Breast epithelium (tissue), 4 donors: ENCODE data around the gene CNBP. TPM values are rescaled to one million over a fixed set of nuclear protein-coding genes. Genes with fewer than 3 reads are reported as not detected.
A peak's percentile ranks its signal among the peaks of the same experiment; 100 is the strongest.

Experiments used
- DNase-seq, 2 donors: peaks; one replicate each; pipeline ENCODE4 v3.0.0-alpha.2; 2019; ENCODE audit warnings: low spot score in 2 of 2
- H3K27ac ChIP-seq, 2 donors: fragments of 200-600 bp; sonication (generic) in 1 of 2; one replicate each; pipeline ENCODE4 v1.5.1; 2016 to 2019; ENCODE audit warnings: mild to moderate bottlenecking in 1 of 2
- H3K27me3 ChIP-seq, 2 donors: fragments of 200-600 bp; sonication (generic) in 1 of 2; one replicate each; pipeline versions ENCODE4 v1.5.1 to v1.6.0; 2017 to 2019; ENCODE audit warnings: control low read depth in 1 of 2, mild to moderate bottlenecking in 1 of 2
- H3K36me3 ChIP-seq: fragments of 200-600 bp; one replicate; pipeline ENCODE4 v1.5.1; 2019
- H3K4me1 ChIP-seq, 2 donors: fragments of 200-600 bp; sonication (generic); one replicate each; pipeline ENCODE4 v1.5.1; 2016 to 2019; ENCODE audit warnings: control low read depth in 1 of 2
- H3K4me3 ChIP-seq, 3 donors: fragments of 200-600 bp; sonication (generic); 1 replicate in 2 of 3; 2 replicates in 1 of 3; pipeline ENCODE4 v1.5.1; 2016 to 2019; ENCODE audit warnings: mild to moderate bottlenecking in 3 of 3, moderate library complexity in 2 of 3
- H3K9me3 ChIP-seq, 2 donors: fragments of 200-600 bp; sonication (generic) in 1 of 2; one replicate each; pipeline ENCODE4 v1.5.1; 2016 to 2019; ENCODE audit warnings: control low read depth in 1 of 2
- POLR2A ChIP-seq: fragments of 450-650 bp; IDR thresholded peaks from one replicate; pipeline ENCODE4 v1.6.1; 2016; ENCODE audit warnings: antibody characterized with exemption, mild to moderate bottlenecking, moderate library complexity
- POLR2AphosphoS5 ChIP-seq, 3 donors: sonication (generic); formaldehyde crosslinking; IDR thresholded peaks; one replicate each; pipeline ENCODE4 v1.6.1; 2017; ENCODE audit warnings: antibody characterized with exemption in 3 of 3
- intact Hi-C: fragments of 100-400 bp; cut with DNase I; formaldehyde crosslinking; loops from one replicate; pipeline ENCODE4 v1.15.1; 2023; ENCODE audit warnings: low total_unique reads
- total RNA-seq, 3 donors: library from RNA; depleted of rRNA; stranded (reverse); fragments of >200 nt; gene quantifications; one replicate each; pipeline ENCODE4 v1.1.0, GENCODE V29; 2016
- TF ChIP-seq, protein P1 (sequence below), 3 donors: fragments of 450-650 bp; IDR thresholded peaks; one replicate each; pipeline ENCODE4 v1.5.1; 2016 to 2017; ENCODE audit warnings: antibody characterized with exemption in 3 of 3, mild to moderate bottlenecking in 3 of 3, moderate library complexity in 3 of 3

Gene CNBP
- total RNA-seq, 3 donors from 2014 or later: 384 to 521 (median 495) TPM

- Histone ChIP-seq H3K27me3 (no peaks in the 10 kb centered on the region), H3K4me3 (peak overlapping the region; percentile 94 to 100 (median 96)), H3K4me1 (peaks cover 0 to 7% of the 10 kb centered on the region in 2 donors), H3K36me3 (no peaks in the 10 kb centered on the region), H3K27ac (peak overlapping the region; percentile 96 to 100), H3K9me3 (no peaks in the 10 kb centered on the region)
- DNase-seq: peak in 1 of 2 donors; percentile 30
- TF ChIP-seq POLR2A (no peak), POLR2AphosphoS5 (IDR thresholded peaks at IDR 0.05) (no peak)
- TF ChIP-seq, protein P1, sequence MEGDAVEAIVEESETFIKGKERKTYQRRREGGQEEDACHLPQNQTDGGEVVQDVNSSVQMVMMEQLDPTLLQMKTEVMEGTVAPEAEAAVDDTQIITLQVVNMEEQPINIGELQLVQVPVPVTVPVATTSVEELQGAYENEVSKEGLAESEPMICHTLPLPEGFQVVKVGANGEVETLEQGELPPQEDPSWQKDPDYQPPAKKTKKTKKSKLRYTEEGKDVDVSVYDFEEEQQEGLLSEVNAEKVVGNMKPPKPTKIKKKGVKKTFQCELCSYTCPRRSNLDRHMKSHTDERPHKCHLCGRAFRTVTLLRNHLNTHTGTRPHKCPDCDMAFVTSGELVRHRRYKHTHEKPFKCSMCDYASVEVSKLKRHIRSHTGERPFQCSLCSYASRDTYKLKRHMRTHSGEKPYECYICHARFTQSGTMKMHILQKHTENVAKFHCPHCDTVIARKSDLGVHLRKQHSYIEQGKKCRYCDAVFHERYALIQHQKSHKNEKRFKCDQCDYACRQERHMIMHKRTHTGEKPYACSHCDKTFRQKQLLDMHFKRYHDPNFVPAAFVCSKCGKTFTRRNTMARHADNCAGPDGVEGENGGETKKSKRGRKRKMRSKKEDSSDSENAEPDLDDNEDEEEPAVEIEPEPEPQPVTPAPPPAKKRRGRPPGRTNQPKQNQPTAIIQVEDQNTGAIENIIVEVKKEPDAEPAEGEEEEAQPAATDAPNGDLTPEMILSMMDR (IDR thresholded peaks at IDR 0.05): peak in 1 of 3 donors; percentile 3
- intact Hi-C loops: no loop called here
Measured at GRCh38 chr3:129184396-129184657, 631 bp upstream of the CNBP start.

- intact Hi-C loops: no loop called here
- Histone ChIP-seq H3K27ac (peak overlapping the region; percentile 96 to 100), H3K36me3 (no peaks in the 10 kb centered on the region), H3K27me3 (no peaks in the 10 kb centered on the region), H3K4me1 (peaks cover 3 to 16% of the 10 kb centered on the region in 2 donors), H3K4me3 (peak overlapping the region; percentile 94 to 100 (median 96)), H3K9me3 (no peaks in the 10 kb centered on the region)
- DNase-seq: no peak
- TF ChIP-seq POLR2A (no peak), POLR2AphosphoS5 (IDR thresholded peaks at IDR 0.05) (no peak)
- TF ChIP-seq, protein P1 (IDR thresholded peaks at IDR 0.05): no peak
Measured at GRCh38 chr3:129182390-129183185, 1.1 kb downstream of the CNBP start.

DNA sequence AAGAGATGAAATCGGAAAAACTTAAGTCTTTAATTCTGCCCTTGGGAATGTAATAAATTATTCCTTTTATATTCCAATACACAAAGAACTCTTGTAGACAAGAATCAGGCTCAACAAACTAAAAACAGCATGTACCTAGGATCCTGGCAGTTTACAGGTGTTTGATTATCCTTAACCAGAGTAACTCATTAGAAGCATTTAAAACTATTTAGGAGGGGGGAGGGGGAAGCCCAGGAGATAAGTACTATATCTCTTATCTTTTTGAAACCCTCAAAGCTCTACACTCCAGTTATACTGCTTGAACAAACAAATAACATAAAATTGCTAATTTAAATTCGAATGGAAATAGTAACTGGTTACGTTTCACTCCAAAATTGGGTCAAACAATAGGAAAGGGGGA is 1.9 kb downstream of the CNBP start:
- Histone ChIP-seq H3K27me3 (no peaks in the 10 kb centered on the region), H3K27ac (peak overlapping the region; percentile 96 to 100), H3K4me3 (peak overlapping the region; percentile 94 to 100 (median 96)), H3K4me1 (peaks cover 4 to 23% of the 10 kb centered on the region in 2 donors), H3K36me3 (no peaks in the 10 kb centered on the region), H3K9me3 (no peaks in the 10 kb centered on the region)
- no peak for DNase-seq
- TF ChIP-seq, protein P1 (IDR thresholded peaks at IDR 0.05): no peak
- TF ChIP-seq POLR2AphosphoS5 (IDR thresholded peaks at IDR 0.05) (no peak), POLR2A (no peak)
- intact Hi-C loops: no loop called here

DNA sequence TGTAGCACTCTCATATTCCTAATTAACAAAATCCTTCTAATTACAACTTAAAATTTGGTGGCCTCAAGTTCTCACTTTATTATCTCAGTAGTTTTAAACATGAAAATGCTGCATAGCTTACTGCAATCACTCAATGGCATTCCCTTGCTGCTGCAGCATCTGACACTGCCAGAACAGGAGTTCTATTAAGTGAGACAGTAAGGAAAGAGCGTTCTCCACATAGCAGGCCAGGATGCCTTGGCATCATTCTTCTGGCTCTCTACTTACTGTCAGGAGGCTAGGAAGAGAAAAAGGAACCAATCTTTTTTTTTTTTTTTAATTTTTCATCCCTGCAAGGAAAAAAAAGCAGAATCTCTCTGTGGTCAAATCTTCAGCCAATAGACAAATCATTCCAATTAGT is 3.2 kb downstream of the CNBP start:
- Histone ChIP-seq H3K36me3 (no peaks in the 10 kb centered on the region), H3K9me3 (no peaks in the 10 kb centered on the region), H3K27me3 (no peaks in the 10 kb centered on the region), H3K4me1 (peaks cover 4 to 33% of the 10 kb centered on the region in 2 donors), H3K4me3 (peak overlapping the region; percentile 2 to 96 (median 94)), H3K27ac (peak overlapping the region in 1 of 2 donors; percentile 14)
- intact Hi-C loops: no loop called here
- TF ChIP-seq POLR2AphosphoS5 (IDR thresholded peaks at IDR 0.05) (no peak), POLR2A (no peak)
- TF ChIP-seq, protein P1 (IDR thresholded peaks at IDR 0.05): no peak
- no peak for DNase-seq

DNA sequence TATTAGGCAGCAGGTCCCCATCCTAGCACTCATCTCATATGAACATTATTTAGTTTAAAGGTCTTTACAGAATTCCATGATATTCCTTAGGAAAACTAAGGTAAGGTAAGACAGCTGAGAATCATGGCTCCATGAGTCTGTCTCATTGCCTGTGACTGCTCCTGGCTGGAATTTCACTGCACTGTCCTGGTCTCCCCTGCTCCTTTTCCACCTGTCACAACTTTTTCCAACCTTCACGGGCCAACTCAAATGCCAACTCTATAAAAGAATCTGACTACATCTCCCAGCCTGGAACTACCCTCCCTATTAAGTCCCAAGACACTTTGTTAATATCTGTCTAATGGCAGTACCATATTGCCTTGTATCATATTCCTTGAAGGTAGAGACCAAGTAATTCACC is 7.6 kb downstream of the CNBP start:
- H3K4me1 ChIP-seq: peaks cover 8 to 37% of the 10 kb centered on the region in 2 donors
- no peaks in the 10 kb centered on the region for H3K27me3 ChIP-seq
- peak overlapping the region in 1 of 3 donors; percentile 10 for H3K4me3 ChIP-seq
- H3K27ac ChIP-seq: peak overlapping the region in 1 of 2 donors; percentile 10
- H3K9me3 ChIP-seq: no peaks in the 10 kb centered on the region
- H3K36me3 ChIP-seq: peaks cover 5% of the 10 kb centered on the region
- no peak for DNase-seq
- intact Hi-C loops: no loop called here
- TF ChIP-seq, protein P1 (IDR thresholded peaks at IDR 0.05): no peak
- TF ChIP-seq POLR2AphosphoS5 (IDR thresholded peaks at IDR 0.05) (no peak), POLR2A (no peak)
